Liver (tissue), 9 donors: ENCODE data around the gene IL7R. TPM values are rescaled to one million over a fixed set of nuclear protein-coding genes. Genes with fewer than 3 reads are reported as not detected.

Experiments used
- DNase-seq: peaks from one replicate; pipeline ENCODE4 v3.0.0-alpha.2; 2017; ENCODE audit warnings: low spot score
- H3K27ac ChIP-seq, 2 donors: one replicate each; pipeline ENCODE4 v1.7.0; 2013; ENCODE audit warnings: inconsistent platforms in 2 of 2, low read length in 2 of 2, control low read depth in 1 of 2, low read depth in 1 of 2, mild to moderate bottlenecking in 1 of 2
- H3K27me3 ChIP-seq, 4 donors: one replicate each; pipeline versions ENCODE4 v1.6.1 to v1.7.0; 2013; ENCODE audit warnings: low read length in 3 of 4, inconsistent platforms in 1 of 4, mild to moderate bottlenecking in 1 of 4, moderate library complexity in 1 of 4; ENCODE audit not compliant: control insufficient read depth in 4 of 4, insufficient read depth in 4 of 4
- H3K36me3 ChIP-seq, 4 donors: one replicate each; pipeline versions ENCODE4 v1.6.1 to v1.7.0; 2013; ENCODE audit warnings: low read length in 3 of 4, mild to moderate bottlenecking in 3 of 4, low read depth in 1 of 4, moderate library complexity in 1 of 4; ENCODE audit not compliant: control insufficient read depth in 4 of 4, insufficient read depth in 3 of 4
- H3K4me1 ChIP-seq, 4 donors: one replicate each; pipeline versions ENCODE4 v1.6.1 to v1.7.0; 2013; ENCODE audit warnings: low read length in 3 of 4, mild to moderate bottlenecking in 3 of 4, moderate library complexity in 1 of 4; ENCODE audit not compliant: control insufficient read depth in 4 of 4, insufficient read depth in 4 of 4
- H3K4me3 ChIP-seq, 3 donors: one replicate each; pipeline versions ENCODE4 v1.6.1 to v1.7.0; 2013; ENCODE audit warnings: low read length in 3 of 3, control low read depth in 1 of 3, low read depth in 1 of 3, mild to moderate bottlenecking in 1 of 3
- H3K9ac ChIP-seq, 2 donors: one replicate each; pipeline ENCODE4 v1.7.0; 2013; ENCODE audit warnings: low read length in 2 of 2, mild to moderate bottlenecking in 2 of 2, moderate library complexity in 2 of 2, control low read depth in 1 of 2, low read depth in 1 of 2
- H3K9me3 ChIP-seq, 4 donors: one replicate each; pipeline versions ENCODE4 v1.6.1 to v1.7.0; 2013; ENCODE audit warnings: low read length in 3 of 4; ENCODE audit not compliant: control insufficient read depth in 4 of 4
- EGR1 ChIP-seq, 2 donors: IDR thresholded peaks; 2 replicates each; pipeline ENCODE4 v1.6.1; 2016 to 2018; ENCODE audit warnings: antibody characterized with exemption in 2 of 2, low read depth in 2 of 2
- FOXA1 ChIP-seq: IDR thresholded peaks from 2 replicates; pipeline ENCODE4 v1.6.1; 2016; ENCODE audit warnings: antibody characterized with exemption
- FOXA2 ChIP-seq: IDR thresholded peaks from 2 replicates; pipeline ENCODE4 v1.6.1; 2016; ENCODE audit warnings: antibody characterized with exemption
- GABPA ChIP-seq, 2 donors: IDR thresholded peaks in 1 of 2; conservative IDR thresholded peaks in 1 of 2; 2 replicates each; pipeline ENCODE4 v1.6.1; 2016; ENCODE audit warnings: antibody characterized with exemption in 2 of 2, mild to moderate bottlenecking in 1 of 2, moderate library complexity in 1 of 2
- HNF4A ChIP-seq, 2 donors: conservative IDR thresholded peaks; 2 replicates each; pipeline ENCODE4 v1.6.1; 2016; ENCODE audit warnings: antibody characterized with exemption in 2 of 2, mild to moderate bottlenecking in 2 of 2
- HNF4G ChIP-seq: IDR thresholded peaks from 2 replicates; pipeline ENCODE4 v1.6.1; 2016; ENCODE audit warnings: antibody characterized with exemption
- JUND ChIP-seq, 2 donors: IDR thresholded peaks; 2 replicates each; pipeline ENCODE4 v1.6.1; 2016; ENCODE audit warnings: antibody characterized with exemption in 2 of 2
- MAX ChIP-seq: IDR thresholded peaks from 2 replicates; pipeline ENCODE4 v1.6.1; 2016; ENCODE audit warnings: antibody characterized with exemption
- NR2F2 ChIP-seq: IDR thresholded peaks from 2 replicates; pipeline ENCODE4 v1.6.1; 2016; ENCODE audit warnings: antibody characterized with exemption
- RAD21 ChIP-seq, 2 donors: IDR thresholded peaks; 2 replicates each; pipeline ENCODE4 v1.6.1; 2016; ENCODE audit warnings: antibody characterized with exemption in 2 of 2, mild to moderate bottlenecking in 2 of 2
- REST ChIP-seq: IDR thresholded peaks from 2 replicates; pipeline ENCODE4 v1.6.1; 2016; ENCODE audit warnings: antibody characterized with exemption, mild to moderate bottlenecking
- RXRA ChIP-seq, 2 donors: IDR thresholded peaks; 2 replicates each; pipeline ENCODE4 v1.6.1; 2017 to 2018; ENCODE audit warnings: antibody characterized with exemption in 2 of 2, mild to moderate bottlenecking in 1 of 2
- SP1 ChIP-seq: IDR thresholded peaks from 2 replicates; pipeline ENCODE4 v1.6.1; 2018; ENCODE audit warnings: antibody characterized with exemption, mild to moderate bottlenecking
- TAF1 ChIP-seq: conservative IDR thresholded peaks from 2 replicates; pipeline ENCODE4 v1.6.1; 2016; ENCODE audit warnings: antibody characterized with exemption, mild to moderate bottlenecking
- YY1 ChIP-seq: IDR thresholded peaks from 2 replicates; pipeline ENCODE4 v1.6.1; 2016; ENCODE audit warnings: antibody characterized with exemption, mild to moderate bottlenecking
- ZBTB33 ChIP-seq: IDR thresholded peaks from 2 replicates; pipeline ENCODE4 v1.6.1; 2016; ENCODE audit warnings: antibody characterized with exemption
- WGBS: extraction: QIAGEN DNeasy Blood & Tissue Kit; methylation state at CpG from one replicate; pipeline ENCODE4 v1.1.7; 2013; 5-methylcytosine and 5-hydroxymethylcytosine counted together
- polyA plus RNA-seq, 2 donors: library from polyadenylated mRNA; stranded (reverse) in 1 of 2; unstranded in 1 of 2; fragments of 200-250 nt in 1 of 2; fragments of >200 nt in 1 of 2; fragmentation: Nextera tagmentation in 1 of 2; extraction: Ambion mirVana in 1 of 2; gene quantifications; one replicate each; pipeline versions ENCODE4 v1.2.1 to v1.2.3, GENCODE V29; 2013 to 2015
- total RNA-seq, 2 donors: library from RNA; depleted of rRNA; stranded (reverse); fragments of >200 nt; gene quantifications; one replicate each; pipeline ENCODE4 v1.2.3, GENCODE V29; 2014
- TF ChIP-seq, protein P1 (sequence below): IDR thresholded peaks from 2 replicates; pipeline ENCODE4 v1.6.1; 2016; ENCODE audit warnings: antibody characterized with exemption
- TF ChIP-seq, protein P2 (sequence below): fragments of 150-350 bp; IDR thresholded peaks from 2 replicates; pipeline ENCODE4 v1.5.1; 2017; ENCODE audit warnings: improper control_type of control experiment, low read depth, low read length; ENCODE audit not compliant: missing input control
- donor health status: healthy.
- donor health status: healthy.
- donor health status: healthy.
- donor health status: healthy.
- donor health status: healthy.

The IL7R gene
- total and polyA plus RNA-seq, 4 donors: 1.0 to 5.4 (median 2.4) TPM

GRCh38 chr5:35880156-35880555 lies 23.5 kb downstream of the IL7R start:
- no peak overlapping the region for H3K27ac ChIP-seq
- TF ChIP-seq FOXA1: no peak
- TF ChIP-seq REST: no peak
- no peak for TF ChIP-seq YY1
- TF ChIP-seq EGR1 (IDR thresholded peaks at IDR 0.05; ENCODE audit: low read depth in 2 of 2): no peak
- TF ChIP-seq NR2F2: no peak
- TF ChIP-seq ZBTB33: no peak
- TF ChIP-seq TAF1: no peak
- no peak for TF ChIP-seq RXRA (IDR thresholded peaks at IDR 0.05)
- no peak for TF ChIP-seq MAX
- TF ChIP-seq, protein P1, sequence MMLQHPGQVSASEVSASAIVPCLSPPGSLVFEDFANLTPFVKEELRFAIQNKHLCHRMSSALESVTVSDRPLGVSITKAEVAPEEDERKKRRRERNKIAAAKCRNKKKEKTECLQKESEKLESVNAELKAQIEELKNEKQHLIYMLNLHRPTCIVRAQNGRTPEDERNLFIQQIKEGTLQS: no peak
- TF ChIP-seq FOXA2: no peak
- TF ChIP-seq RAD21 (IDR thresholded peaks at IDR 0.05): no peak
- no peak for TF ChIP-seq HNF4G
- TF ChIP-seq JUND (IDR thresholded peaks at IDR 0.05): no peak
- TF ChIP-seq HNF4A (conservative IDR thresholded peaks at IDR 0.05): no peak
- TF ChIP-seq GABPA (IDR thresholded peaks at IDR 0.05 in 1 of 2, conservative IDR thresholded peaks at IDR 0.05 in 1 of 2): no peak
- TF ChIP-seq SP1: no peak
- TF ChIP-seq, protein P2, sequence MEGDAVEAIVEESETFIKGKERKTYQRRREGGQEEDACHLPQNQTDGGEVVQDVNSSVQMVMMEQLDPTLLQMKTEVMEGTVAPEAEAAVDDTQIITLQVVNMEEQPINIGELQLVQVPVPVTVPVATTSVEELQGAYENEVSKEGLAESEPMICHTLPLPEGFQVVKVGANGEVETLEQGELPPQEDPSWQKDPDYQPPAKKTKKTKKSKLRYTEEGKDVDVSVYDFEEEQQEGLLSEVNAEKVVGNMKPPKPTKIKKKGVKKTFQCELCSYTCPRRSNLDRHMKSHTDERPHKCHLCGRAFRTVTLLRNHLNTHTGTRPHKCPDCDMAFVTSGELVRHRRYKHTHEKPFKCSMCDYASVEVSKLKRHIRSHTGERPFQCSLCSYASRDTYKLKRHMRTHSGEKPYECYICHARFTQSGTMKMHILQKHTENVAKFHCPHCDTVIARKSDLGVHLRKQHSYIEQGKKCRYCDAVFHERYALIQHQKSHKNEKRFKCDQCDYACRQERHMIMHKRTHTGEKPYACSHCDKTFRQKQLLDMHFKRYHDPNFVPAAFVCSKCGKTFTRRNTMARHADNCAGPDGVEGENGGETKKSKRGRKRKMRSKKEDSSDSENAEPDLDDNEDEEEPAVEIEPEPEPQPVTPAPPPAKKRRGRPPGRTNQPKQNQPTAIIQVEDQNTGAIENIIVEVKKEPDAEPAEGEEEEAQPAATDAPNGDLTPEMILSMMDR: no peak
- 85% methylated on average over 1 of the region's 1 CpG for WGBS

More at GRCh38 chr5:35880156-35880555, 23.5 kb downstream of the IL7R start:
- H3K36me3 ChIP-seq: no peaks in the 10 kb centered on the region
- no peaks in the 10 kb centered on the region for H3K9me3 ChIP-seq
- no peak for DNase-seq
- H3K9ac ChIP-seq: no peak overlapping the region
- H3K27me3 ChIP-seq: no peaks in the 10 kb centered on the region
- no peaks in the 10 kb centered on the region for H3K4me1 ChIP-seq
- H3K4me3 ChIP-seq: no peak overlapping the region
